HG03025 (cell line): Measurements from ENCODE around the gene EIF2A.

Source experiments
- ATAC-seq: cut with Tn5 transposase; IDR thresholded peaks from one replicate; pipeline ENCODE4 v1.9.1; 2021; ENCODE audit warnings: mild to moderate bottlenecking, moderate library complexity; ENCODE audit not compliant: unreplicated experiment, low FRiP score

EIF2A gene

GRCh38 chr3:150540991-150541390 lies 5.6 kb upstream of the EIF2A start:
- no peak for ATAC-seq

- no peak for ATAC-seq
Measured at GRCh38 chr3:150543128-150543527, 3.5 kb upstream of the EIF2A start.

- ATAC-seq, result no peak
Measured at GRCh38 chr3:150543531-150543930, 3.1 kb upstream of the EIF2A start.

GRCh38 chr3:150544041-150544440 lies 2.5 kb upstream of the EIF2A start:
- ATAC-seq, result no peak

- no peak for ATAC-seq
Measured at GRCh38 chr3:150544726-150545125, 1.9 kb upstream of the EIF2A start.

- peak; percentile 17 for ATAC-seq
Measured at GRCh38 chr3:150545419-150546225, 965 bp upstream of the EIF2A start.

- ATAC-seq, result no peak
Measured at GRCh38 chr3:150547045-150547741, 606 bp downstream of the EIF2A start.

- ATAC-seq, result no peak
Measured at GRCh38 chr3:150555859-150556436, 9.4 kb downstream of the EIF2A start.

- ATAC-seq, result no peak
Measured at GRCh38 chr3:150556792-150557191, 10.2 kb downstream of the EIF2A start.

GRCh38 chr3:150557725-150558124 lies 11.1 kb downstream of the EIF2A start:
- no peak for ATAC-seq

GRCh38 chr3:150564243-150564642 lies 17.7 kb downstream of the EIF2A start:
- no peak for ATAC-seq

- no peak for ATAC-seq
Measured at GRCh38 chr3:150567328-150567727, 20.7 kb downstream of the EIF2A start.

- no peak for ATAC-seq
Measured at GRCh38 chr3:150577855-150578254, 31.3 kb downstream of the EIF2A start.

- ATAC-seq, result no peak
Measured at GRCh38 chr3:150581174-150581573, 34.6 kb downstream of the EIF2A start.

GRCh38 chr3:150582620-150583019 lies 36.0 kb downstream of the EIF2A start:
- peak; percentile 72 for ATAC-seq

- ATAC-seq, result peak; percentile 60
Measured at GRCh38 chr3:150583028-150583427, 36.4 kb downstream of the EIF2A start.

- ATAC-seq, result no peak
Measured at GRCh38 chr3:150588027-150588830, 41.6 kb downstream of the EIF2A start.

GRCh38 chr3:150589759-150590158 lies 43.2 kb downstream of the EIF2A start:
- ATAC-seq, result no peak

- ATAC-seq, result no peak
Measured at GRCh38 chr3:150594150-150594549, 47.6 kb downstream of the EIF2A start.

- ATAC-seq, result no peak
Measured at GRCh38 chr3:150597646-150598045, 51.1 kb downstream of the EIF2A start.
